Duodenal mucosa (tissue), 2 donors: ENCODE results near the gene ZNF618.
A peak's percentile ranks its signal among the peaks of the same experiment; 100 is the strongest.

Experiments used
- H3K27ac ChIP-seq: one replicate; pipeline ENCODE4 v1.7.0; 2013; ENCODE audit warnings: low read depth, low read length
- H3K27me3 ChIP-seq, 2 donors: one replicate each; pipeline ENCODE4 v1.7.0; 2013; ENCODE audit warnings: low read length in 2 of 2, control low read depth in 1 of 2; ENCODE audit not compliant: insufficient read depth in 2 of 2, control insufficient read depth in 1 of 2
- H3K36me3 ChIP-seq, 2 donors: one replicate each; pipeline ENCODE4 v1.7.0; 2013; ENCODE audit warnings: low read length in 2 of 2, control low read depth in 1 of 2; ENCODE audit not compliant: insufficient read depth in 2 of 2, control insufficient read depth in 1 of 2
- H3K4me1 ChIP-seq, 2 donors: one replicate each; pipeline ENCODE4 v1.7.0; 2013; ENCODE audit warnings: low read length in 2 of 2, control low read depth in 1 of 2; ENCODE audit not compliant: insufficient read depth in 2 of 2, control insufficient read depth in 1 of 2
- H3K4me3 ChIP-seq, 2 donors: one replicate each; pipeline ENCODE4 v1.7.0; 2013; ENCODE audit warnings: low read length in 2 of 2, low read depth in 1 of 2
- H3K9ac ChIP-seq, 2 donors: one replicate each; pipeline ENCODE4 v1.7.0; 2013; ENCODE audit warnings: low read length in 2 of 2, low read depth in 1 of 2
- H3K9me3 ChIP-seq, 2 donors: one replicate each; pipeline ENCODE4 v1.7.0; 2013; ENCODE audit warnings: low read length in 2 of 2, control low read depth in 1 of 2; ENCODE audit not compliant: control insufficient read depth in 1 of 2

The ZNF618 gene

GRCh38 chr9:113907282-113907681, 31.2 kb downstream of the ZNF618 start:
- no peaks in the 10 kb centered on the region for H3K36me3 ChIP-seq
- H3K9me3 ChIP-seq: peaks cover 0 to 6% of the 10 kb centered on the region in 2 donors
- no peaks in the 10 kb centered on the region for H3K27me3 ChIP-seq
- H3K9ac ChIP-seq: no peak overlapping the region
- H3K4me3 ChIP-seq: no peak overlapping the region
- H3K27ac ChIP-seq: no peak overlapping the region
- H3K4me1 ChIP-seq: no peaks in the 10 kb centered on the region

- H3K27me3 ChIP-seq: no peaks in the 10 kb centered on the region
- no peak overlapping the region for H3K4me3 ChIP-seq
- no peaks in the 10 kb centered on the region for H3K9me3 ChIP-seq
- no peaks in the 10 kb centered on the region for H3K36me3 ChIP-seq
- H3K4me1 ChIP-seq: peaks cover 0 to 9% of the 10 kb centered on the region in 2 donors
- H3K9ac ChIP-seq: no peak overlapping the region
- H3K27ac ChIP-seq: no peak overlapping the region
Observed at GRCh38 chr9:113909421-113909820, 33.3 kb downstream of the ZNF618 start.

GRCh38 chr9:113910036-113910639, 34.0 kb downstream of the ZNF618 start:
- Histone ChIP-seq H3K27ac (peak overlapping the region; percentile 18), H3K9me3 (no peaks in the 10 kb centered on the region), H3K36me3 (no peaks in the 10 kb centered on the region), H3K9ac (no peak overlapping the region), H3K27me3 (no peaks in the 10 kb centered on the region), H3K4me1 (peaks cover 0 to 9% of the 10 kb centered on the region in 2 donors), H3K4me3 (no peak overlapping the region)

- H3K9ac ChIP-seq: no peak overlapping the region
- no peaks in the 10 kb centered on the region for H3K27me3 ChIP-seq
- no peak overlapping the region for H3K27ac ChIP-seq
- H3K4me3 ChIP-seq: no peak overlapping the region
- no peaks in the 10 kb centered on the region for H3K9me3 ChIP-seq
- H3K4me1 ChIP-seq: peaks cover 0 to 9% of the 10 kb centered on the region in 2 donors
- no peaks in the 10 kb centered on the region for H3K36me3 ChIP-seq
Observed at GRCh38 chr9:113911850-113912557, 35.9 kb downstream of the ZNF618 start.

GRCh38 chr9:113912816-113913215, 36.7 kb downstream of the ZNF618 start:
- H3K36me3 ChIP-seq: no peaks in the 10 kb centered on the region
- peaks cover 0 to 9% of the 10 kb centered on the region in 2 donors for H3K4me1 ChIP-seq
- no peaks in the 10 kb centered on the region for H3K9me3 ChIP-seq
- no peak overlapping the region for H3K4me3 ChIP-seq
- no peaks in the 10 kb centered on the region for H3K27me3 ChIP-seq
- H3K9ac ChIP-seq: no peak overlapping the region
- no peak overlapping the region for H3K27ac ChIP-seq

- Histone ChIP-seq H3K27me3 (no peaks in the 10 kb centered on the region), H3K27ac (no peak overlapping the region), H3K4me3 (no peak overlapping the region), H3K9ac (no peak overlapping the region), H3K4me1 (peaks cover 0 to 9% of the 10 kb centered on the region in 2 donors), H3K9me3 (no peaks in the 10 kb centered on the region), H3K36me3 (no peaks in the 10 kb centered on the region)
Observed at GRCh38 chr9:113913426-113914195, 37.5 kb downstream of the ZNF618 start.

GRCh38 chr9:113914517-113914916, 38.4 kb downstream of the ZNF618 start:
- no peaks in the 10 kb centered on the region for H3K27me3 ChIP-seq
- H3K9me3 ChIP-seq: no peaks in the 10 kb centered on the region
- H3K27ac ChIP-seq: no peak overlapping the region
- H3K9ac ChIP-seq: no peak overlapping the region
- no peaks in the 10 kb centered on the region for H3K36me3 ChIP-seq
- peaks cover 0 to 9% of the 10 kb centered on the region in 2 donors for H3K4me1 ChIP-seq
- H3K4me3 ChIP-seq: no peak overlapping the region

- Histone ChIP-seq H3K36me3 (no peaks in the 10 kb centered on the region), H3K4me3 (no peak overlapping the region), H3K9me3 (no peaks in the 10 kb centered on the region), H3K4me1 (peaks cover 0 to 9% of the 10 kb centered on the region in 2 donors), H3K27ac (no peak overlapping the region), H3K9ac (no peak overlapping the region), H3K27me3 (no peaks in the 10 kb centered on the region)
Observed at GRCh38 chr9:113915817-113916434, 39.8 kb downstream of the ZNF618 start.

- no peak overlapping the region for H3K4me3 ChIP-seq
- no peak overlapping the region for H3K9ac ChIP-seq
- no peaks in the 10 kb centered on the region for H3K9me3 ChIP-seq
- H3K27ac ChIP-seq: no peak overlapping the region
- no peaks in the 10 kb centered on the region for H3K27me3 ChIP-seq
- H3K4me1 ChIP-seq: peaks cover 0 to 9% of the 10 kb centered on the region in 2 donors
- H3K36me3 ChIP-seq: no peaks in the 10 kb centered on the region
Observed at GRCh38 chr9:113916931-113917330, 40.8 kb downstream of the ZNF618 start.
